GM18499 (cell line): ENCODE data around the gene SC5D.

Experiments
- ATAC-seq: cut with Tn5 transposase; IDR thresholded peaks from one replicate; pipeline ENCODE4 v1.9.1; 2021; ENCODE audit warnings: moderate number of reproducible peaks; ENCODE audit not compliant: insufficient read depth, unreplicated experiment

The SC5D gene

GRCh38 chr11:121328176-121328966 lies 35.8 kb downstream of the SC5D start:
- no peak for ATAC-seq

- no peak for ATAC-seq
Observed at GRCh38 chr11:121328967-121329679, 36.6 kb downstream of the SC5D start.

GRCh38 chr11:121329781-121330395 lies 37.3 kb downstream of the SC5D start:
- no peak for ATAC-seq

- no peak for ATAC-seq
Observed at GRCh38 chr11:121330614-121331435, 38.3 kb downstream of the SC5D start.

- no peak for ATAC-seq
Observed at GRCh38 chr11:121334973-121335710, 42.6 kb downstream of the SC5D start.

- no peak for ATAC-seq
Observed at GRCh38 chr11:121336279-121336937, 43.8 kb downstream of the SC5D start.

- ATAC-seq: no peak
Observed at GRCh38 chr11:121337078-121337477, 44.5 kb downstream of the SC5D start.

- no peak for ATAC-seq
Observed at GRCh38 chr11:121337740-121338272, 45.2 kb downstream of the SC5D start.

GRCh38 chr11:121338536-121338935 lies 46.0 kb downstream of the SC5D start:
- no peak for ATAC-seq

- no peak for ATAC-seq
Observed at GRCh38 chr11:121340032-121340580, 47.5 kb downstream of the SC5D start.

GRCh38 chr11:121341609-121342008 lies 49.0 kb downstream of the SC5D start:
- no peak for ATAC-seq

GRCh38 chr11:121344824-121345223 lies 52.3 kb downstream of the SC5D start:
- no peak for ATAC-seq

- ATAC-seq: no peak
Observed at GRCh38 chr11:121347094-121347493, 54.5 kb downstream of the SC5D start.

GRCh38 chr11:121347813-121348212 lies 55.2 kb downstream of the SC5D start:
- ATAC-seq: no peak

- no peak for ATAC-seq
Observed at GRCh38 chr11:121348220-121348875, 55.8 kb downstream of the SC5D start.

GRCh38 chr11:121349790-121350189 lies 57.2 kb downstream of the SC5D start:
- no peak for ATAC-seq

- no peak for ATAC-seq
Observed at GRCh38 chr11:121350314-121351082, 57.9 kb downstream of the SC5D start.
